Sciatic nerve (tissue), 2 donors: ENCODE measurements around the gene RBFOX2. TPM values are rescaled to one million over a fixed set of nuclear protein-coding genes. Genes with fewer than 3 reads are reported as not detected.
"Not testable (repeated sequence)": the region's sequence is repeated elsewhere in the genome, so short reads cannot be mapped to it uniquely, and the experiment has no call there.

ENCODE experiments used
- ATAC-seq: fragments of 200-7000 bp; cut with Tn5 transposase; one replicate; pipeline ENCODE4 v1.9.1; 2020; ENCODE audit warnings: mild to moderate bottlenecking, moderate library complexity
- DNase-seq: peaks from one replicate; pipeline ENCODE4 v3.0.0-alpha.2; 2020; ENCODE audit warnings: low spot score
- intact Hi-C: fragments of 100-400 bp; cut with DNase I; formaldehyde crosslinking; loops from one replicate; pipeline ENCODE4 v1.14.2; 2022
- total RNA-seq: library from RNA; stranded (reverse); fragmentation: NEBNext Ultra II Directional; extraction: Animal tissue kit (Norgen Biotek cat#: 25700); gene quantifications from one replicate; pipeline ENCODE4 v1.2.1, GENCODE V29; 2021
- donor health status: DM: no; HTN: no; CAD: no.
- donor health status: DM: no; HTN: no; CAD: no.

RBFOX2 gene
- total RNA-seq, 1 donor from 2014 or later, result 77.7 TPM

GRCh38 chr22:35717572-35717971 lies 311.1 kb downstream of the RBFOX2 start, which contains the start of gene APOL5:
APOL5 (plus strand) TSS chr22:35717872; CDS start chr22:35717872, 0 bp downstream.
- intact Hi-C loops, result no loop called here
- DNase-seq, result no peak
- ATAC-seq, result no peak

- intact Hi-C loops, result no loop called here
- DNase-seq (no peak), ATAC-seq (no peak)
Measured at GRCh38 chr22:35712672-35713071, 316.0 kb downstream of the RBFOX2 start.

- intact Hi-C loops, result no loop called here
- ATAC-seq (no peak), DNase-seq (no peak)
Measured at GRCh38 chr22:35711336-35711735, 317.3 kb downstream of the RBFOX2 start.

GRCh38 chr22:35708917-35709316 lies 319.7 kb downstream of the RBFOX2 start:
- intact Hi-C loops, result no loop called here
- DNase-seq, result no peak
- ATAC-seq, result no peak

GRCh38 chr22:35708453-35708852 lies 320.2 kb downstream of the RBFOX2 start:
- DNase-seq (no peak), ATAC-seq (no peak)
- intact Hi-C loops, result no loop called here

GRCh38 chr22:35705141-35705540 lies 323.5 kb downstream of the RBFOX2 start:
- ATAC-seq (no peak), DNase-seq (no peak)
- intact Hi-C loops, result no loop called here

GRCh38 chr22:35703861-35704584 lies 324.6 kb downstream of the RBFOX2 start:
- DNase-seq, result no peak
- ATAC-seq, result no peak
- intact Hi-C loops, result no loop called here

- ATAC-seq, intact Hi-C loops, DNase-seq: not testable (repeated sequence)
Measured at GRCh38 chr22:35699852-35700251, 328.8 kb downstream of the RBFOX2 start.

- ATAC-seq, result no peak
- DNase-seq, result no peak
- intact Hi-C loops, result no loop called here
Measured at GRCh38 chr22:35697142-35697541, 331.5 kb downstream of the RBFOX2 start.

GRCh38 chr22:35695202-35695601 lies 333.4 kb downstream of the RBFOX2 start:
- no peak for DNase-seq
- intact Hi-C loops, result no loop called here
- ATAC-seq, result no peak

GRCh38 chr22:35690001-35690400 lies 338.6 kb downstream of the RBFOX2 start:
- intact Hi-C loops, result no loop called here
- no peak for ATAC-seq
- no peak for DNase-seq

- intact Hi-C loops, result no loop called here
- no peak for ATAC-seq
- no peak for DNase-seq
Measured at GRCh38 chr22:35688913-35689675, 339.5 kb downstream of the RBFOX2 start.

Other genes with a start within 250 kb of the RBFOX2 start
- gene APOL3, start 131.9 kb upstream of the RBFOX2 start, total RNA-seq, result 77.2 TPM
- 9.8 TPM for gene APOL4, start 173.0 kb upstream of the RBFOX2 start, total RNA-seq
- 65.8 TPM for gene APOL2, start 210.7 kb upstream of the RBFOX2 start, total RNA-seq
- gene APOL1, start 224.3 kb upstream of the RBFOX2 start, total RNA-seq, result 35.3 TPM